GM19455 (cell line): ENCODE measurements around the gene CBFA2T2.
"Not testable (repeated sequence)": the region's sequence is repeated elsewhere in the genome, so short reads cannot be mapped to it uniquely, and the experiment has no call there.

Source experiments
- ATAC-seq: cut with Tn5 transposase; IDR thresholded peaks from one replicate; pipeline ENCODE4 v1.9.1; 2021; ENCODE audit not compliant: unreplicated experiment

Gene CBFA2T2

DNA sequence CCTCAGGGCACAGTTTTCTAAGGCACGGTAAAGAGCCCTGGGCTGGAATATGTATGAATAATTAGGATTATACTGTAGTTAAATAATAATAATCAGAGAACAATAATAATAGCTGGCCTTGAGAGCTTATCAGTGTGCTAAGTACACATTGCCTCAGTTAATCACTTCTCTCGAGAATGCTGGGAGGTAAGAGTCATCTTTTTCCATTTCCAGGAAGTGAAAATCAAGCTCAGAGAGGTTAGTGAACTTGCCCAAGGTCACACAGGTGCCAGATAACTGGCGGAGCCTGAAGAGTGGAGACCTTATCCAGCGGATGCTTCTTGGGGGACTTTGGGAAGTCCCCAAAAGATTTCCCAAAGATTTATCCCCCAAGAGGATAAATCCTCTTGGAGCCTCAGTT lies 19.4 kb upstream of the CBFA2T2 start:
- ATAC-seq = no peak

DNA sequence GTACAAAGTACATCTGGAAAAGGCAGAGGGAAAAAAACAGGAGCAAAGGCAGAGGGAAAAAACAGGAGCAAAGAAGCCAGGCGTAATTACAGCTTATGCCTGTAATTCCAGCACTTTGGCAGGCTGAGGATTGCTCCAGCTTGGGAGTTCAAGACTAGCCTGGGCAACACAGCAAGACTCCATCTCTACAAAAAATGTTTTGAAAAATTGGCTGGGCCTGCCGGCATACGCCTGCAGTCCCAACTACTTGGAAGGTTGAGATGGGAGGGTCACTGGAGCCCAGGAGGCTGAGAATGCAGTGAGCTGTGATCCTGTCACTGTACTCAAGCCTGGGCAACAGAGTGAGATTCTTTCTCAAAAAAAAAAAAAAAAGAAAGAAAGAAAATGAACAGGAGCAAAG lies 19.0 kb upstream of the CBFA2T2 start:
- ATAC-seq = no peak

DNA sequence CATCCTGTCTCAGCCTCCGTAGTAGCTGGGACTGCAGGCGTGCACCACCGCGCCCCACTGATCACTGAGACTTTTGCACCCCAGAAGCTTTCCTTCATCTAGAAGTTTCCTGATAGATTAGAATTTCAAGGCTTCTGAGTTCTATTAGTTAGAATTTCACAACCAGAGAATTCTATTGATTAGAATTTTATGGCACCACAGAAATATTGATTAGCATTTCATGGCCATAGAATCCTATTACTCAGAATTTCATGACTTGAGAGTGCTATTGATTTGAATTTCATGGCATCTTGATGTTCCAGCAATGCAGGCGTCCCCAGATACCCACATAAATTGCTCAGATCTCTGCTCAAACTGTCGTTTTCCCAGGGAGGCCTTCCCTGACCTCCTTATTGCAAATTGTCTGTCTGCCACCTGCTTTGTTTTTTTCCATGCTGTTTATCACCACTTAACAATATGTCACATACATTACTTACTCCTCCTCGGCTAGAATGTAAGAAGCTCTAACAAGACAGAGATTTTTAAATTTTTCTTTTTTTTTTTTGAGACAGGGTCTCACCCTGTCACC lies 16.9 kb upstream of the CBFA2T2 start:
- ATAC-seq = no peak

DNA sequence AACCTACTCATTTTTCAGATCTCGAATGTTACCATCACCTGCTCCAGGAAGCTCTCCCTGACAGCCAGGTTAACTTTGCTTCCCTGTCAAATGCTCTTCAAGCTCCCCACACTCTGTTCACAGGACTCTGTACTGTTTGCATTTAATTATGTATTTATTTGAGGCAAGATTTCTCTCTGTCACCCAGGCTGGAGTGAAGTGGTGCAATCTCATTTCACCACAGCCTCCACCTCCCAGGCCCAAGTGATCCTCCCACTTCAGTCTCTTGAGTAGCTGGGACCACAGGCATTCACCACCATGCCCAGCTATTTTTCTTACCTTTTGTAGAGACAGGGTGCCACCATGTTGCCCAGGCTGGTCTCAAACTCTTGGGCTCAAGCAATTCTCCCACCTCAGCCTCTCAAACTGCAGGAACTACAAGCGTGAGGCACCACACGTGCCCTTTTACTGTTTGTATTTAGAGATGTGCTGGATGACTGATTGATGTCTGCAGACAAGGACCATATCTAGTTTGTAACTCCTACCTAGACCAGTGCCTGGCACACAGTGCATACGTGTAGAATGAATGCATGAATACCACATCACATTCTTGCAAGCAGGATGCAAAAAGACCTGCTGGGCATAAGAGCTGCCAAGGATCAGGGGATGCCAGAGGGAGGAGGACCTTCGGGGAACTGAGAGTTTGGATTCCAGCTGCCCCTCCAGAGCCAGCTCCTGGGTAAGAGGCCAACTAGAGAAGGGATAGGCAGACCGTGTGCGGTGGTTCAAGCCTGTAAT lies 15.6 kb upstream of the CBFA2T2 start:
- no peak for ATAC-seq

GRCh38 chr20:33474963-33475362 lies 14.9 kb upstream of the CBFA2T2 start:
- no peak for ATAC-seq

- no peak for ATAC-seq
These were observed 14.3 kb upstream of the CBFA2T2 start for GRCh38 chr20:33475381-33476152.

- no peak for ATAC-seq
These were observed 12.3 kb upstream of the CBFA2T2 start for GRCh38 chr20:33477386-33478234.

- no peak for ATAC-seq
These were observed 9.8 kb upstream of the CBFA2T2 start for GRCh38 chr20:33480048-33480447.

GRCh38 chr20:33481431-33481941 lies 8.4 kb upstream of the CBFA2T2 start:
- ATAC-seq = no peak

- no peak for ATAC-seq
These were observed 7.3 kb upstream of the CBFA2T2 start for GRCh38 chr20:33482581-33482980.

DNA sequence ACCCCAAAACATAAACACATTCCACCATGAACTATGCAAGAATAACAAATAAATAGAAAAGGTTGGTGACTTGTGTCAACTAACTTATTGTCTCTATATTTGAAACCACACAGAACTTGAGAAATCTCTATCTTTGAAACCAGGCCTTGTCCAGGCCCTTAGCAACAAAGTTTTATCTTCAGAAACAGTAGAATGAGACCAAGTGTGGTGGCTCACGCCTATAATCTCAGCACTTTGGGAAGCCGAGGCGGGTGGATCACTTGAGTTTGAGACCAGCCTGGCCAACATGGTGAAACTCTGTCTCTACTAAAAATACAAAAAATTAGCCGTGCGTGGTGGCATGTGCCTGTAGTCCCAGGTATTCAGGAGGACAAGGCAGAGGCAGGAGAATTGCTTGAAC lies 6.7 kb upstream of the CBFA2T2 start:
- not testable (repeated sequence) for ATAC-seq

DNA sequence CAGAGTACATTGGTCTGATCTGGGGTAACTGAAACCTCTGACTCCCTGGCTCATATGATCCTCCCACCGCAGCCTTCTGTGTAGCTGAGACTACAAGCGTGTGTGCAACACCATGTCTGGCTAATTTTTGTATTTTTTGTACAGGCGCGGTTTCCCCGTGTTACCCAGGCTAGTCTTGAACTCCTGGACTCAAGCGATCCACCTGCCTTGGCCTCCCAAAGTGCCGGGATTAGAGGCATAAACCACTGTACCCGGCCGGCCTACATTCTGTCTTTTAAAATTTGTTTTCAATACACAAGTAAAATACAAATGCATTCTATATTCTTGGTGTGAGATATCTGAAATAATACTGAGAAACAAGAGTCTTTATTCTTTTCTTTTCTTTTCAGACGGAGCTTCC lies 1.7 kb upstream of the CBFA2T2 start:
- no peak for ATAC-seq

DNA sequence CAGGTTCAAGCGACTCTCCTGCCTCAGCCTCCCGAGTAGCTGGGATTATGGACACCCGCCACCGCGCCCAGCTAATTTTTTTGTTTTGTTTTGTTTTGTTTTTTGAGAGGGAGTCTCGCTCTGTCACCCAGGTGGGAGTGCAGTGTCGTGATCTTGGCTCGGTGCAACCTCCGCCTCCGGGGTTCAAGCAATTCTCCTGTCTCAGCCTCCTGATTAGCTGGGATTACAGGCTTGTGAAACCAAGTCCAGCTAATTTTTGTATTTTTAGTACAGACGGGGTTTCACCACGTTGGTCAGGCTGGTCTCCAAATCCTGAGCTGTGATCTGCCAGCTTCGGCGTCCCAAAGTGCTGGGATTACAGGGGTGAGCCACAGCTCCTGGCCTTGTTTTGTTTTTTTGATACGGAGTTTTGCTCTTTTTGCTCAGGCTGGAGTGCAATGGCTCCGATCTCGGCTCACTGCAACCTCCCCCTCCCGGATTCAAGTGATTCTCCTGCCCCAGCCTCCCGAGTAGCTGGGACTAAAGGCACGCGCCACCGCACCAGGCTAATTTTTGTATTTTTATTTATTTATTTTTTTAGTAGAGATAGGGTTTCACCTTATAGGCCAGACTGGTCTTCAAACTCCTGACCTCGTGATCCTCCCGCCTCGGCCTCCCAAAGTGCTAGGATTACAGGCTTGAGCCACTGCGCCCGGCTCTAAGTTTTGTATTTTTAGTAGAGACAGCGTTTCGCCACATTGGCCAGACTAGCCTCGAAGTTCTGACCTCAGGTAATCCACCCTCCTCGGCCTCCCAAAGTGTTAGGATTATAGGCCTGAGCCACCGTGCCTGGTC lies 1.0 kb upstream of the CBFA2T2 start:
- not testable (repeated sequence) for ATAC-seq

GRCh38 chr20:33489495-33490022 lies 337 bp upstream of the CBFA2T2 start:
- peak; percentile 90 for ATAC-seq

DNA sequence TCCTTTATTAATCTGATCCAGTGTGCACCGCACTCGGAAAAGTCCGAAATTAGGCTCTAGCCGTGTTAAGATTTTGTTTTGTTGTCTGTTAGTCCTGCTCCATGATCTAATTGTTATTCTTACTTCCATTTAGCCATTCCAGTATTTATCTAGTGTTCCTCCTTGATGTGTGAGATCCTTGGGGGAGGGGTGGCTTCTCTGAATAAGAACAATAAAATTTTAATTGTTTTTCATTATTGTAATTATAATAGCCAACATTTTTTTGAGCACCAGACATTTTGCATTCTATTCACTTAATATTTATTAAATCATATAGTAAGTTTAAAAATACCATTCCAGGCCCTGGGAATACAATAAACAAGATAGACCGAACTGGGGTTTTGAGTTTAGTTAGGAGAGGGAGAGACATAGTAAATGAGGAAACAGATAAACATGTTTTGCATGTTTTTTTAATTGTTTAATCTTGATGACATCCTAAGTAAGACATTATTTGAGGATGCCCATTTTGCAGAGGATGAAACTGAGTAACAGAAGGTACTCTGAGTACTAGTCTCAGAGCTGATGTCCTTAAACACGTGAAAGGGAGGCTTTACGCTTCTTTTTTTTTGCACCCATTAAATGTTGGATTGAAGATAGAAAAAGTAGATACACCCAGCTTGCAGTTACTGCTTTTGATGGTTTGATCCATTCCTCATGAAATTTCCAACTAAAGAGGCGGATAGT lies 1.2 kb downstream of the CBFA2T2 start:
- no peak for ATAC-seq

GRCh38 chr20:33493076-33493766 lies 3.3 kb downstream of the CBFA2T2 start:
- ATAC-seq = no peak

- ATAC-seq = not testable (repeated sequence)
These were observed 6.9 kb downstream of the CBFA2T2 start for GRCh38 chr20:33496776-33497175.

- ATAC-seq = no peak
These were observed 9.5 kb downstream of the CBFA2T2 start for GRCh38 chr20:33499355-33499754.

GRCh38 chr20:33501000-33501399 lies 11.1 kb downstream of the CBFA2T2 start:
- no peak for ATAC-seq
